Stimulated activated CD8-positive, alpha-beta memory T cell treated with anti-CD3 and anti-CD28 coated beads, Interleukin-4, amount 100 ng/mL, for 24 hours (primary cell): ENCODE results near the gene CSAD.
"Not testable (repeated sequence)": the region's sequence is repeated elsewhere in the genome, so short reads cannot be mapped to it uniquely, and the experiment has no call there.

Experiments
- DNase-seq: peaks from one replicate; pipeline ENCODE4 v3.0.0-alpha.2; 2020; ENCODE audit warnings: low read depth

CSAD gene

GRCh38 chr12:53179687-53180219, 972 bp downstream of the CSAD start:
- no peak for DNase-seq

GRCh38 chr12:53178803-53179202, 1.9 kb downstream of the CSAD start:
- not testable (repeated sequence) for DNase-seq

- not testable (repeated sequence) for DNase-seq
Measured at GRCh38 chr12:53177447-53177846, 3.3 kb downstream of the CSAD start.

- no peak for DNase-seq
Measured at GRCh38 chr12:53176750-53177149, 4.0 kb downstream of the CSAD start.

GRCh38 chr12:53174881-53175491, 5.7 kb downstream of the CSAD start:
- no peak for DNase-seq

- DNase-seq = no peak
Measured at GRCh38 chr12:53173085-53173715, 7.5 kb downstream of the CSAD start.

- DNase-seq = no peak
Measured at GRCh38 chr12:53172352-53172751, 8.4 kb downstream of the CSAD start.

- no peak for DNase-seq
Measured at GRCh38 chr12:53171725-53172329, 8.9 kb downstream of the CSAD start.

- DNase-seq = no peak
Measured at GRCh38 chr12:53170876-53171724, 9.6 kb downstream of the CSAD start.

GRCh38 chr12:53170215-53170614, 10.5 kb downstream of the CSAD start:
- DNase-seq = no peak

- no peak for DNase-seq
Measured at GRCh38 chr12:53169644-53170043, 11.1 kb downstream of the CSAD start.

GRCh38 chr12:53166837-53167236, 13.9 kb downstream of the CSAD start:
- no peak for DNase-seq

GRCh38 chr12:53163008-53163407, 17.7 kb downstream of the CSAD start:
- DNase-seq = not testable (repeated sequence)

GRCh38 chr12:53161119-53161911, 19.4 kb downstream of the CSAD start:
- DNase-seq = no peak

GRCh38 chr12:53160673-53161072, 20.1 kb downstream of the CSAD start:
- no peak for DNase-seq

GRCh38 chr12:53160000-53160399, 20.7 kb downstream of the CSAD start:
- DNase-seq = no peak

- peak; percentile 81 for DNase-seq
Measured at GRCh38 chr12:53159195-53159839, 21.4 kb downstream of the CSAD start.

GRCh38 chr12:53152390-53152789, 28.3 kb downstream of the CSAD start:
- no peak for DNase-seq

GRCh38 chr12:53151039-53151438, 29.7 kb downstream of the CSAD start:
- no peak for DNase-seq

GRCh38 chr12:53147653-53148052, 33.1 kb downstream of the CSAD start:
- DNase-seq = no peak

GRCh38 chr12:53147181-53147580, 33.5 kb downstream of the CSAD start:
- no peak for DNase-seq
